Measurements from ENCODE around the gene ITGB7.

GRCh38 chr12:53220694-53221202, 13.7 kb upstream of the ITGB7 start:
- TF ChIP-seq CTCF (IDR thresholded peaks at IDR 0.05), result no peak
- no peak for TF ChIP-seq CHD2 (IDR thresholded peaks at IDR 0.05; ENCODE audit: low read length, partially characterized antibody)
- TF ChIP-seq EZH2phosphoT487 (IDR thresholded peaks at IDR 0.05; ENCODE audit: borderline replicate concordance, low read depth), result no peak
- no peak for TF ChIP-seq RAD21 (IDR thresholded peaks at IDR 0.05; ENCODE audit: low read length)
- no peak for TF ChIP-seq MXI1 (IDR thresholded peaks at IDR 0.05; ENCODE audit: low read depth, low read length)
- TF ChIP-seq TEAD4 (IDR thresholded peaks at IDR 0.05; ENCODE audit: borderline replicate concordance, insufficient read depth), result no peak
- TF ChIP-seq EP300 (IDR thresholded peaks at IDR 0.05; ENCODE audit: borderline replicate concordance in 1 of 2, low read depth in 1 of 2, low read length in 1 of 2), result no peak
- no peak for TF ChIP-seq GABPA (IDR thresholded peaks at IDR 0.05; ENCODE audit: low read depth)
- no peak for TF ChIP-seq REST (IDR thresholded peaks at IDR 0.05; ENCODE audit: low read depth, low read length)
- no peak for TF ChIP-seq JUND (IDR thresholded peaks at IDR 0.05)
- no peak for TF ChIP-seq MEF2A (IDR thresholded peaks at IDR 0.05; ENCODE audit: borderline replicate concordance, low read depth)
